HEK293T (cell line): ENCODE measurements around the gene SYAP1.

ENCODE experiments used
- ELF4 ChIP-seq: fragments of 450-650 bp; IDR thresholded peaks from 2 replicates; pipeline ENCODE4 v1.6.1; 2017; ENCODE audit warnings: antibody characterized with exemption
- FOXM1 ChIP-seq: fragments of 450-650 bp; IDR thresholded peaks from 2 replicates; pipeline ENCODE4 v1.6.1; 2017; ENCODE audit warnings: mild to moderate bottlenecking, borderline replicate concordance
- HDGF ChIP-seq: fragments of 450-650 bp; IDR thresholded peaks from 2 replicates; pipeline ENCODE4 v1.6.1; 2017; ENCODE audit warnings: antibody characterized with exemption, borderline replicate concordance
- L3MBTL2 ChIP-seq: fragments of 450-650 bp; conservative IDR thresholded peaks from 2 replicates; pipeline ENCODE4 v1.6.1; 2016; ENCODE audit warnings: mild to moderate bottlenecking
- PKNOX1 ChIP-seq: fragments of 450-650 bp; IDR thresholded peaks from 2 replicates; pipeline ENCODE4 v1.6.1; 2016
- SP1 ChIP-seq: fragments of 450-650 bp; IDR thresholded peaks from 2 replicates; pipeline ENCODE4 v1.6.1; 2017
- TARDBP ChIP-seq: fragments of 450-650 bp; IDR thresholded peaks from 2 replicates; pipeline ENCODE4 v1.6.1; 2016
- ZNF384 ChIP-seq: fragments of 450-650 bp; IDR thresholded peaks from 2 replicates; pipeline ENCODE4 v1.6.1; 2016

DNA sequence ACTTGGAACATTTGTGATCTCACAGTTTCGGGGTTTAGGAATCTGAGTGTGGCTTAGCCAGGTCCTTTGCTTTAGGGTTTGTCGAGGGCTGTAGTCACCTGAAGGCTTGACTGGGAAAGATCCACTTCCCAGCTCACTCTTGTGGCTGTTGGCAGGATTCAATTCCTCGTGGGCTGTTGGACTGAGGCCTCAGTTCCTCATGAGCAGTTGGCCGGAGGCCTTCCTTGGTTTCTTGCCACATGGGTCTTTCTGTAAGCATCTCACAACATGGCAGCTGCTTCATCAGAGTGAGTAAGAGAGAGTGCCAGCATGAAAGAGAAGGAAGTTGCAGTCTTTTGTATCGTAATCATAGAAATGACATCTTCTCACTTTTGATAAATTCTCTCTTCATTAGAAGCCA is 77.9 kb downstream of the SYAP1 start:
- no peak for TF ChIP-seq ELF4
- TF ChIP-seq FOXM1 = no peak
- no peak for TF ChIP-seq PKNOX1
- no peak for TF ChIP-seq TARDBP
- TF ChIP-seq HDGF = no peak
- TF ChIP-seq SP1 = no peak
- no peak for TF ChIP-seq ZNF384
- TF ChIP-seq L3MBTL2 = no peak
